SK-N-SH treated with all-trans-retinoic acid at 6 μM for 48 hours (cell line): ENCODE data around the gene KCNT1.

Source experiments
- ATAC-seq: fragments of 200-7000 bp; cut with Tn5 transposase; 3 replicates; pipeline ENCODE4 v1.9.1; 2020; ENCODE audit warnings: mild to moderate bottlenecking, moderate library complexity
- CREB5 ChIP-seq: fragments of 250-450 bp; sonication (Bioruptor Pico); IDR thresholded peaks from 2 replicates; pipeline ENCODE4 v1.5.1; 2020; ENCODE audit warnings: low read depth, mild to moderate bottlenecking, moderate library complexity
- CSDC2 ChIP-seq: fragments of 250-450 bp; sonication (Bioruptor Pico); IDR thresholded peaks from 2 replicates; pipeline ENCODE4 v1.5.0; 2020; ENCODE audit warnings: mild to moderate bottlenecking, moderate library complexity
- CSRNP3 ChIP-seq: fragments of 250-450 bp; sonication (Bioruptor Pico); IDR thresholded peaks from 2 replicates; pipeline ENCODE4 v1.5.1; 2021; ENCODE audit warnings: mild to moderate bottlenecking, moderate library complexity
- ESRRG ChIP-seq: fragments of 250-450 bp; sonication (Bioruptor Pico); IDR thresholded peaks from 2 replicates; pipeline ENCODE4 v1.6.1; 2021; ENCODE audit warnings: mild to moderate bottlenecking
- GLIS3 ChIP-seq: fragments of 250-450 bp; sonication (Bioruptor Pico); IDR thresholded peaks from 2 replicates; pipeline ENCODE4 v1.5.0; 2020; ENCODE audit warnings: mild to moderate bottlenecking, moderate library complexity
- PATZ1 ChIP-seq: fragments of 250-450 bp; sonication (Bioruptor Pico); IDR thresholded peaks from 2 replicates; pipeline ENCODE4 v1.8.0; 2020; ENCODE audit warnings: mild to moderate bottlenecking, moderate library complexity, borderline replicate concordance
- POU6F1 ChIP-seq: fragments of 250-450 bp; sonication (Bioruptor Pico); IDR thresholded peaks from 2 replicates; pipeline ENCODE4 v1.8.0; 2021; ENCODE audit warnings: low read depth, mild to moderate bottlenecking, moderate library complexity, borderline replicate concordance
- RARB ChIP-seq: fragments of 250-450 bp; sonication (Bioruptor Pico); IDR thresholded peaks from 2 replicates; pipeline ENCODE4 v1.8.0; 2021; ENCODE audit warnings: mild to moderate bottlenecking, moderate library complexity
- SNAI2 ChIP-seq: fragments of 250-450 bp; sonication (Bioruptor Pico); IDR thresholded peaks from 2 replicates; pipeline ENCODE4 v1.5.0; 2020; ENCODE audit warnings: mild to moderate bottlenecking, moderate library complexity
- TOX ChIP-seq: fragments of 250-450 bp; sonication (Bioruptor Pico); IDR thresholded peaks from 2 replicates; pipeline ENCODE4 v1.8.0; 2021; ENCODE audit warnings: mild to moderate bottlenecking, moderate library complexity, borderline replicate concordance
- TSHZ2 ChIP-seq: fragments of 250-450 bp; sonication (Bioruptor Pico); IDR thresholded peaks from 2 replicates; pipeline ENCODE4 v1.5.0; 2020; ENCODE audit warnings: mild to moderate bottlenecking, moderate library complexity
- ZC3H10 ChIP-seq: fragments of 250-450 bp; sonication (Bioruptor Pico); IDR thresholded peaks from 2 replicates; pipeline ENCODE4 v1.5.1; 2021; ENCODE audit warnings: mild to moderate bottlenecking, moderate library complexity
- ZFP3 ChIP-seq: fragments of 250-450 bp; sonication (Bioruptor Pico); IDR thresholded peaks from 2 replicates; pipeline ENCODE4 v1.5.0; 2020; ENCODE audit warnings: mild to moderate bottlenecking, moderate library complexity
- ZFP30 ChIP-seq: fragments of 450-650 bp; formaldehyde crosslinking; IDR thresholded peaks from 2 replicates; pipeline ENCODE4 v1.5.0; 2022; ENCODE audit warnings: mild to moderate bottlenecking, moderate library complexity
- ZNF565 ChIP-seq: fragments of 450-650 bp; formaldehyde crosslinking; conservative IDR thresholded peaks from 2 replicates; pipeline ENCODE4 v1.5.0; 2020; ENCODE audit warnings: low read depth, mild to moderate bottlenecking, moderate library complexity
- ZNF70 ChIP-seq: fragments of 450-650 bp; formaldehyde crosslinking; IDR thresholded peaks from 2 replicates; pipeline ENCODE4 v1.5.0; 2020; ENCODE audit warnings: mild to moderate bottlenecking, moderate library complexity
- ZNF8 ChIP-seq: fragments of 450-650 bp; formaldehyde crosslinking; IDR thresholded peaks from 2 replicates; pipeline ENCODE4 v1.5.0; 2020; ENCODE audit warnings: mild to moderate bottlenecking, moderate library complexity

KCNT1 gene

GRCh38 chr9:135790356-135790755 lies 88.4 kb downstream of the KCNT1 start:
- TF ChIP-seq POU6F1 (CRISPR knock-in tag) (no peak), ESRRG (CRISPR knock-in tag) (no peak), TOX (CRISPR knock-in tag) (no peak), ZFP3 (CRISPR knock-in tag) (no peak), CREB5 (CRISPR knock-in tag) (no peak), PATZ1 (CRISPR knock-in tag) (no peak), RARB (CRISPR knock-in tag) (no peak), ZNF70 (CRISPR knock-in tag) (no peak), SNAI2 (CRISPR knock-in tag) (no peak), ZNF8 (CRISPR knock-in tag) (no peak), GLIS3 (CRISPR knock-in tag) (no peak), CSDC2 (no peak)
- TF ChIP-seq, all 23 proteins: peak for 0
- ATAC-seq, result no peak

- no peak for ATAC-seq
- TF ChIP-seq CSRNP3, result no peak
- TF ChIP-seq ZNF8 (CRISPR knock-in tag), result no peak
- TF ChIP-seq ZNF565 (CRISPR knock-in tag), result no peak
- TF ChIP-seq POU6F1 (CRISPR knock-in tag), result no peak
- TF ChIP-seq TOX (CRISPR knock-in tag), result no peak
- TF ChIP-seq ZFP3 (CRISPR knock-in tag), result no peak
- TF ChIP-seq ZFP30 (CRISPR knock-in tag), result no peak
- TF ChIP-seq ESRRG (CRISPR knock-in tag), result no peak
- TF ChIP-seq ZC3H10 (CRISPR knock-in tag), result no peak
- TF ChIP-seq PATZ1 (CRISPR knock-in tag), result no peak
- TF ChIP-seq TSHZ2 (CRISPR knock-in tag), result no peak
These were observed 88.9 kb downstream of the KCNT1 start for GRCh38 chr9:135790850-135791249.
